H1 (cell line): ENCODE data around the gene TUBA4B. TPM values are rescaled to one million over a fixed set of nuclear protein-coding genes. Genes with fewer than 3 reads are reported as not detected.

Experiments
- ASH2L ChIP-seq: fragments of 200-600, 300-600 bp; sonication (generic); IDR thresholded peaks from one replicate; pipeline ENCODE4 v1.7.1; 2017; ENCODE audit warnings: low read length
- CBX5 ChIP-seq: fragments of 300-800, 300-1000 bp; sonication (generic); IDR thresholded peaks from 2 replicates; pipeline ENCODE4 v1.7.1; 2016; ENCODE audit warnings: antibody characterized with exemption, low read length, low read depth
- CEBPB ChIP-seq: IDR thresholded peaks from 2 replicates; pipeline ENCODE4 v1.6.1; 2012; ENCODE audit warnings: low read depth, low read length
- CTBP2 ChIP-seq: IDR thresholded peaks from 2 replicates; pipeline ENCODE4 v1.7.0; 2011; ENCODE audit warnings: borderline replicate concordance, mild to moderate bottlenecking, moderate library complexity, mixed read lengths, low read length; ENCODE audit not compliant: insufficient read depth, insufficient read length
- EZH2 ChIP-seq: fragments of 200-600 bp; sonication (generic); IDR thresholded peaks from 2 replicates; pipeline ENCODE4 v1.7.1; 2012; ENCODE audit warnings: low read depth, mild to moderate bottlenecking, moderate library complexity, low read length, inconsistent platforms; ENCODE audit not compliant: severe bottlenecking
- GTF2F1 ChIP-seq: IDR thresholded peaks from 2 replicates; pipeline ENCODE4 v1.6.1; 2012; ENCODE audit warnings: low read depth, low read length, improper control_type of control experiment, borderline replicate concordance
- HDAC2 ChIP-seq, 2 experiments: fragments of 300-600 bp in 1 of 2; sonication (generic) in 1 of 2; IDR thresholded peaks; 2 replicates each; pipeline ENCODE4 v1.6.1; 2011 to 2012; ENCODE audit warnings: low read depth in 2 of 2, low read length in 2 of 2, mild to moderate bottlenecking in 2 of 2, moderate library complexity in 2 of 2, borderline replicate concordance in 1 of 2, inconsistent platforms in 1 of 2
- KDM1A ChIP-seq: fragments of 200-600, 300-600 bp; sonication (generic); IDR thresholded peaks from 2 replicates; pipeline ENCODE4 v1.7.1; 2016; ENCODE audit warnings: mild to moderate bottlenecking, low read length, borderline replicate concordance
- KDM5A ChIP-seq: fragments of 200-600 bp; IDR thresholded peaks from 2 replicates; pipeline ENCODE4 v1.7.1; 2012; ENCODE audit warnings: mild to moderate bottlenecking, low read length, inconsistent platforms, mixed read lengths
- NANOG ChIP-seq: IDR thresholded peaks from 2 replicates; pipeline ENCODE4 v1.6.1; 2011; ENCODE audit warnings: low read length, low read depth, mild to moderate bottlenecking, inconsistent platforms; ENCODE audit not compliant: insufficient read depth, poor library complexity, severe bottlenecking
- PHF8 ChIP-seq: fragments of 200-600 bp; sonication (generic); conservative IDR thresholded peaks from 2 replicates; pipeline ENCODE4 v1.7.1; 2012; ENCODE audit warnings: low read depth, mild to moderate bottlenecking, inconsistent platforms, low read length, moderate library complexity
- RAD21 ChIP-seq, 2 experiments: IDR thresholded peaks in 1 of 2; conservative IDR thresholded peaks in 1 of 2; 2 replicates each; pipeline ENCODE4 v1.6.1; 2011; ENCODE audit warnings: low read depth in 2 of 2, low read length in 2 of 2, improper control_type of control experiment in 1 of 2, inconsistent platforms in 1 of 2, mild to moderate bottlenecking in 1 of 2, moderate library complexity in 1 of 2
- RNF2 ChIP-seq: fragments of 200-900, 300-1000 bp; sonication (generic); IDR thresholded peaks from 2 replicates; pipeline ENCODE4 v1.7.1; 2016; ENCODE audit warnings: borderline replicate concordance, low read depth, mild to moderate bottlenecking, antibody characterized with exemption, low read length; ENCODE audit not compliant: poor library complexity, severe bottlenecking; ENCODE audit errors: missing control alignments
- SAP30 ChIP-seq: fragments of 300-600 bp; sonication (generic); IDR thresholded peaks from 2 replicates; pipeline ENCODE4 v1.7.1; 2012; ENCODE audit warnings: low read length, moderate library complexity, mild to moderate bottlenecking, inconsistent platforms; ENCODE audit not compliant: insufficient read depth, insufficient replicate concordance
- SP2 ChIP-seq: IDR thresholded peaks from 2 replicates; pipeline ENCODE4 v1.6.1; 2012; ENCODE audit warnings: mild to moderate bottlenecking, low read length, inconsistent platforms
- SRF ChIP-seq: IDR thresholded peaks from 2 replicates; pipeline ENCODE4 v1.6.1; 2011; ENCODE audit warnings: mild to moderate bottlenecking, low read depth, low read length, moderate library complexity
- TAF1 ChIP-seq: IDR thresholded peaks from 2 replicates; pipeline ENCODE4 v1.6.1; 2011; ENCODE audit warnings: mild to moderate bottlenecking, low read depth, low read length
- TAF7 ChIP-seq: optimal IDR thresholded peaks from 2 replicates; pipeline ENCODE3; 2011; ENCODE audit warnings: low read depth, mild to moderate bottlenecking, inconsistent platforms, low read length, moderate library complexity, borderline replicate concordance
- YY1 ChIP-seq: IDR thresholded peaks from 2 replicates; pipeline ENCODE4 v1.6.1; 2011; ENCODE audit warnings: low read depth, mild to moderate bottlenecking, low read length
- polyA plus RNA-seq, 7 experiments: library from polyadenylated mRNA; depleted of rRNA in 3 of 7; stranded (reverse) in 5 of 7; unstranded in 2 of 7; fragments of >200 nt in 5 of 7; fragments of 200-250 nt in 2 of 7; gene quantifications; 1 replicate in 5 of 7; 2 replicates in 1 of 7; 4 replicates in 1 of 7; pipeline versions ENCODE4 v1.2.1 to v1.2.3, GENCODE V29; 2011 to 2013; ENCODE audit warnings: missing spikeins in 2 of 7, mixed read lengths in 2 of 7
- total RNA-seq: library from RNA; stranded (reverse); fragmentation: NEBNext Ultra II Directional; extraction: Animal tissue kit (Norgen Biotek cat#: 25700); gene quantifications from 2 replicates; pipeline ENCODE4 v1.2.1, GENCODE V29; 2021
- TF ChIP-seq, protein P1 (sequence below): IDR thresholded peaks from 2 replicates; pipeline ENCODE4 v1.6.1; 2011; ENCODE audit warnings: low read depth, mild to moderate bottlenecking, low read length; ENCODE audit not compliant: insufficient read depth
- TF ChIP-seq, protein P2 (sequence below): IDR thresholded peaks from 2 replicates; pipeline ENCODE4 v1.6.1; 2012; ENCODE audit warnings: inconsistent platforms

Gene TUBA4B
- total and polyA plus RNA-seq, 2 of the 8 experiments (the other 6 are each of a cell fraction or from before 2014, with no cell fraction given), result 0.08 to 0.24 TPM

- no peak for TF ChIP-seq CEBPB
- peak; percentile 58; the same call in 1 of the 2 replicates for TF ChIP-seq SRF
- TF ChIP-seq, protein P1, sequence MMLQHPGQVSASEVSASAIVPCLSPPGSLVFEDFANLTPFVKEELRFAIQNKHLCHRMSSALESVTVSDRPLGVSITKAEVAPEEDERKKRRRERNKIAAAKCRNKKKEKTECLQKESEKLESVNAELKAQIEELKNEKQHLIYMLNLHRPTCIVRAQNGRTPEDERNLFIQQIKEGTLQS, result no peak
- TF ChIP-seq KDM1A, result peak; percentile 48; the same call in 1 of the 2 replicates
- TF ChIP-seq CTBP2, result no peak
- TF ChIP-seq SAP30, result peak; percentile 92
- no peak for TF ChIP-seq RAD21 (IDR thresholded peaks at IDR 0.05 in 1 of 2, conservative IDR thresholded peaks at IDR 0.05 in 1 of 2; ENCODE audit: low read depth in 2 of 2, low read length in 2 of 2)
- no peak for TF ChIP-seq EZH2
- TF ChIP-seq PHF8, result peak; percentile 96
- 0 out of 4 replicates have a peak, but pooled peaks of 1 of the 2 experiments have one; percentile 71 for TF ChIP-seq HDAC2 (IDR thresholded peaks at IDR 0.05; ENCODE audit: borderline replicate concordance in 1 of 2, low read depth in 2 of 2, low read length in 2 of 2)
- no peak for TF ChIP-seq SP2
- TF ChIP-seq, protein P2, sequence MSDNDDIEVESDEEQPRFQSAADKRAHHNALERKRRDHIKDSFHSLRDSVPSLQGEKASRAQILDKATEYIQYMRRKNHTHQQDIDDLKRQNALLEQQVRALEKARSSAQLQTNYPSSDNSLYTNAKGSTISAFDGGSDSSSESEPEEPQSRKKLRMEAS, result peak; percentile 53
- TF ChIP-seq RNF2, result no peak
- TF ChIP-seq GTF2F1, result no peak
- no peak for TF ChIP-seq CBX5
- TF ChIP-seq YY1, result no peak
- peak; percentile 96 for TF ChIP-seq TAF1
- peak; percentile 76 for TF ChIP-seq KDM5A
- TF ChIP-seq ASH2L, result peak; percentile 91
- TF ChIP-seq NANOG, result no peak
- TF ChIP-seq TAF7, result peak; percentile 74
These were observed 7.7 kb upstream of the TUBA4B start, which contains the start of the genes GLB1L and STK16 (continued) for GRCh38 chr2:219245148-219245898.
